ENCODE data around the gene P2RY11.

- no peak for TF ChIP-seq CTCF (IDR thresholded peaks at IDR 0.05)
- no peak for TF ChIP-seq POLR2A (IDR thresholded peaks at IDR 0.05)
- TF ChIP-seq POLR2AphosphoS5 (IDR thresholded peaks at IDR 0.05) = no peak
Measured at GRCh38 chr19:10137751-10138682, 26.5 kb downstream of the P2RY11 start.
